B cell (primary cell): ENCODE measurements around the gene ANKRD49. TPM values are rescaled to one million over a fixed set of nuclear protein-coding genes. Genes with fewer than 3 reads are reported as not detected.

Source experiments
- ATAC-seq: fragments of 200-7000 bp; cut with Tn5 transposase; one replicate; pipeline ENCODE4 v1.10.0; 2021; ENCODE audit warnings: low read depth, mild to moderate bottlenecking, moderate number of reproducible peaks, moderate library complexity
- CTCF ChIA-PET: fragments of 350-600 bp; sonication (Branson Sonifier 250); formaldehyde crosslinking; loops from one replicate; lab custom pipeline; 2021; ENCODE audit warnings: antibody characterized with exemption, inconsistent platforms; lab: Charles Lee
- POLR2A ChIA-PET: fragments of 350-600 bp; sonication (Branson Sonifier 250); formaldehyde crosslinking; loops from one replicate; lab custom pipeline; 2021; ENCODE audit warnings: antibody characterized with exemption; lab: Charles Lee
- DNase-seq: peaks from one replicate; pipeline ENCODE4 v3.0.0; 2013
- H2AFZ ChIP-seq: 2 replicates; pipeline ENCODE4 v1.6.1; 2012; ENCODE audit warnings: mild to moderate bottlenecking, low read depth, low read length; ENCODE audit not compliant: insufficient read depth, poor library complexity, severe bottlenecking
- H3K27ac ChIP-seq, 2 donors: 1 replicate in 1 of 2; 2 replicates in 1 of 2; pipeline ENCODE4 v1.5.1; 2012 to 2013; ENCODE audit warnings: low read length in 2 of 2, mild to moderate bottlenecking in 2 of 2, moderate library complexity in 1 of 2
- H3K27me3 ChIP-seq, 4 experiments: fragments of 200-600 bp in 1 of 4; sonication (generic) in 1 of 4; replicated peaks in 1 of 4; 1 replicate in 2 of 4; 2 replicates in 2 of 4; pipeline versions ENCODE4 v1.6.1 to v1.7.0; 2013 to 2016; ENCODE audit warnings: low read length in 3 of 4, mild to moderate bottlenecking in 2 of 4, mixed read lengths in 1 of 4, moderate library complexity in 1 of 4; ENCODE audit not compliant: insufficient read depth in 4 of 4, control insufficient read depth in 3 of 4; ENCODE audit errors: control extremely low read depth in 1 of 4
- H3K36me3 ChIP-seq, 2 experiments: replicated peaks in 1 of 2; 1 replicate in 1 of 2; 2 replicates in 1 of 2; pipeline versions ENCODE4 v1.6.1 to v1.7.1; 2013; ENCODE audit warnings: low read length in 1 of 2; ENCODE audit not compliant: insufficient read depth in 2 of 2, control insufficient read depth in 1 of 2; ENCODE audit errors: control extremely low read depth in 1 of 2, extremely low read depth in 1 of 2
- H3K4me1 ChIP-seq, 2 donors: fragments of 200-600 bp in 1 of 2; sonication (generic) in 1 of 2; 1 replicate in 1 of 2; 2 replicates in 1 of 2; pipeline versions ENCODE4 v1.5.1 to v1.6.1; 2013 to 2017; ENCODE audit warnings: low read length in 2 of 2; ENCODE audit not compliant: control insufficient read depth in 2 of 2, insufficient read depth in 2 of 2
- H3K4me2 ChIP-seq: replicated peaks from 2 replicates; pipeline ENCODE3; 2012; ENCODE audit warnings: mild to moderate bottlenecking, low read depth, low read length; ENCODE audit not compliant: poor library complexity, severe bottlenecking
- H3K4me3 ChIP-seq, 5 experiments: fragments of 200-600 bp in 1 of 5; sonication (generic) in 1 of 5; 1 replicate in 3 of 5; 2 replicates in 2 of 5; pipeline versions ENCODE4 v1.5.1 to v1.7.0; 2011 to 2016; ENCODE audit warnings: low read length in 4 of 5, mild to moderate bottlenecking in 4 of 5, low read depth in 2 of 5, control low read depth in 1 of 5, moderate library complexity in 1 of 5; ENCODE audit not compliant: insufficient read depth in 1 of 5; ENCODE audit errors: control extremely low read depth in 1 of 5, extremely low read depth in 1 of 5
- H3K79me2 ChIP-seq: fragments of 200-600 bp; sonication (generic); one replicate; pipeline ENCODE4 v1.6.0; 2016; ENCODE audit warnings: low read length; ENCODE audit not compliant: control insufficient read depth, insufficient read depth
- H3K9ac ChIP-seq: fragments of 200-600 bp; sonication (generic); 2 replicates; pipeline ENCODE4 v1.6.1; 2017; ENCODE audit warnings: mild to moderate bottlenecking, low read length, moderate library complexity
- H3K9me3 ChIP-seq, 3 donors: one replicate each; pipeline versions ENCODE4 v1.6.1 to v1.7.1; 2013; ENCODE audit warnings: low read length in 2 of 3; ENCODE audit not compliant: control insufficient read depth in 2 of 3, insufficient read depth in 1 of 3; ENCODE audit errors: control extremely low read depth in 1 of 3
- H4K20me1 ChIP-seq: 2 replicates; pipeline ENCODE4 v1.6.0; 2012; ENCODE audit warnings: mild to moderate bottlenecking, low read length; ENCODE audit not compliant: insufficient read depth, control insufficient read depth, poor library complexity, severe bottlenecking
- H3K27ac Mint-ChIP-seq: one replicate; pipeline ENCODE4 v1.8.0; 2021; ENCODE audit warnings: mixed read lengths
- H3K27me3 Mint-ChIP-seq: one replicate; pipeline ENCODE4 v1.8.0; 2021; ENCODE audit warnings: mixed read lengths
- H3K4me1 Mint-ChIP-seq: one replicate; pipeline ENCODE4 v1.8.0; 2021; ENCODE audit warnings: mixed read lengths
- H3K4me3 Mint-ChIP-seq: one replicate; pipeline ENCODE4 v1.8.0; 2021; ENCODE audit warnings: mixed read lengths
- H3K9me3 Mint-ChIP-seq: one replicate; pipeline ENCODE4 v1.8.0; 2022; ENCODE audit warnings: mixed read lengths; ENCODE audit not compliant: insufficient read depth
- CTCF ChIP-seq: fragments of 200-600 bp; IDR thresholded peaks from one replicate; pipeline ENCODE4 v1.8.0; 2022; ENCODE audit warnings: antibody characterized with exemption, mild to moderate bottlenecking
- EZH2 ChIP-seq: IDR thresholded peaks from 2 replicates; pipeline ENCODE4 v1.6.1; 2012; ENCODE audit warnings: borderline replicate concordance, low read depth, mild to moderate bottlenecking, moderate library complexity, low read length; ENCODE audit not compliant: insufficient read depth, poor library complexity, severe bottlenecking
- WGBS: methylation state at CpG from one replicate; pipeline ENCODE4 v1.1.5; 2013; ENCODE audit warnings: missing lambda C conversion rate; ENCODE audit not compliant: insufficient coverage; 5-methylcytosine and 5-hydroxymethylcytosine counted together
- intact Hi-C: fragments of 100-400 bp; cut with micrococcal nuclease; formaldehyde crosslinking; loops from one replicate; pipeline ENCODE4 v1.10.0; 2022
- polyA plus RNA-seq: library from polyadenylated mRNA; depleted of rRNA; stranded (reverse); fragments of >200 nt; gene quantifications from 2 replicates; pipeline ENCODE4 v1.2.3, GENCODE V29; 2012
- total RNA-seq, 2 donors: library from RNA; stranded (reverse); fragments of 120-200 nt in 1 of 2; gene quantifications; 1 replicate in 1 of 2; 2 replicates in 1 of 2; pipeline versions ENCODE4 v1.2.3 to v1.2.4, GENCODE V29; 2013 to 2022

ANKRD49 gene
- total and polyA plus RNA-seq, 2 donors (not counting 1 experiment from before 2014, with no cell fraction given), result 21.3 to 51.4 TPM

- H3K27ac ChIP-seq, result no peak overlapping the region
- ATAC-seq, result no peak
- H3K27me3 ChIP-seq, result peaks cover 0 to 10% (median 3%) of the 10 kb centered on the region in 4 experiments
- no peak overlapping the region for H3K9ac ChIP-seq
- no peaks in the 10 kb centered on the region for H3K9me3 ChIP-seq
- TF ChIP-seq EZH2 (no peak), CTCF (no peak)
- CTCF ChIA-PET, result interaction anchor here (1.1 to 4.0 kb wide), 4 partner anchors 10 to 612 kb away, joined by 3 to 12 read pairs (median 4); partner anchors contain the start of gene PANX1
- H3K36me3 ChIP-seq, result no peaks in the 10 kb centered on the region
- H3K4me1 ChIP-seq, result peaks cover 6% of the 10 kb centered on the region in 2 donors
- no peak overlapping the region for H3K4me3 ChIP-seq
- peaks cover 7% of the 10 kb centered on the region for H3K4me1 Mint-ChIP-seq
- no peaks in the 10 kb centered on the region for H4K20me1 ChIP-seq
- H3K4me2 ChIP-seq, result no peak overlapping the region
- H3K9me3 Mint-ChIP-seq, result no peaks in the 10 kb centered on the region
- H3K4me3 Mint-ChIP-seq, result no peak overlapping the region
- POLR2A ChIA-PET, result no interaction called here
- H2AFZ ChIP-seq, result no peak overlapping the region
- H3K27me3 Mint-ChIP-seq, result peaks cover 23% of the 10 kb centered on the region
- WGBS, result no CpG with 5 or more reads among the region's 4 CpGs
- no peaks in the 10 kb centered on the region for H3K79me2 ChIP-seq
- intact Hi-C loops, result loop anchor here (10.0 kb wide), 1 partner anchor 1563 kb away; no protein-coding TSS in a partner anchor
- no peak for DNase-seq
- no peak overlapping the region for H3K27ac Mint-ChIP-seq
Observed at GRCh38 chr11:94507485-94507884, 13.7 kb downstream of the ANKRD49 start.

GRCh38 chr11:94511932-94512781 is 18.4 kb downstream of the ANKRD49 start, which contains the start of gene C11orf97:
Gene C11orf97, plus strand, starts transcription at chr11:94512461. Its CDS starts 68 bp downstream, at chr11:94512529.
- ATAC-seq, result peak; percentile 80
- Histone ChIP-seq H3K79me2 (no peaks in the 10 kb centered on the region), H3K27me3 (peaks cover 0 to 23% (median 11%) of the 10 kb centered on the region in 4 experiments), H3K27ac (no peak within 1 kb of the TSS), H2AFZ (peak within 1 kb of the TSS; percentile 61), H3K36me3 (no peaks in the 10 kb centered on the region), H3K9me3 (no peaks in the 10 kb centered on the region), H3K4me1 (peaks cover 11% of the 10 kb centered on the region in 2 donors), H3K4me2 (peak within 1 kb of the TSS; percentile 76), H4K20me1 (no peaks in the 10 kb centered on the region), H3K9ac (peak within 1 kb of the TSS; percentile 55), H3K4me3 (peak within 1 kb of the TSS in 4 of 5 experiments; percentile 14 to 54 (median 45))
- TF ChIP-seq CTCF (no peak), EZH2 (no peak)
- peak; percentile 55 for DNase-seq
- peak within 1 kb of the TSS; percentile 85 for H3K4me3 Mint-ChIP-seq
- H3K27me3 Mint-ChIP-seq, result peaks cover 54% of the 10 kb centered on the region
- no peak within 1 kb of the TSS for H3K27ac Mint-ChIP-seq
- peaks cover 15% of the 10 kb centered on the region for H3K4me1 Mint-ChIP-seq
- H3K9me3 Mint-ChIP-seq, result no peaks in the 10 kb centered on the region
- intact Hi-C loops, result no loop called here
- WGBS, result 19% methylated on average over 46 of the region's 53 CpGs
- CTCF ChIA-PET, result interaction anchor here (0.6 to 1.3 kb wide), 3 partner anchors 9 to 1951 kb away, joined by 3 to 4 read pairs (median 3); no protein-coding TSS in a partner anchor
- POLR2A ChIA-PET, result no interaction called here
